ENCODE data around the gene E2F2. TPM values are rescaled to one million over a fixed set of nuclear protein-coding genes. Genes with fewer than 3 reads are reported as not detected.

Gene E2F2
- total and polyA plus RNA-seq, 2 of the 4 experiments (the other 2 are of a cell fraction): 0.36 to 0.51 TPM

GRCh38 chr1:23460519-23460918, 70.5 kb downstream of the E2F2 start:
- Histone ChIP-seq H3K4me3 (ENCODE audit: insufficient read depth, low read depth, low read length) (no peak overlapping the region), H4K8ac (ENCODE audit: low read depth in 2 of 2, low read length in 2 of 2) (no peak overlapping the region), H3K4me2 (ENCODE audit: low read depth, low read length) (no peak overlapping the region), H3K4ac (ENCODE audit: low read depth, low read length) (no peak overlapping the region), H3K36me3 (ENCODE audit: control insufficient read depth, insufficient read depth, low read length) (peaks cover 3% of the 10 kb centered on the region; the same call in 1 of the 2 replicates), H2BK15ac (ENCODE audit: low read depth, low read length) (no peak overlapping the region), H2BK20ac (ENCODE audit: low read depth, low read length) (no peak overlapping the region), H2AFZ (replicated peaks; ENCODE audit: low read length, poor library complexity) (no peak overlapping the region), H3K14ac (replicated peaks; ENCODE audit: low read depth, low read length) (no peak overlapping the region), H3K18ac (ENCODE audit: low read depth, low read length) (no peak overlapping the region), H3K9me3 (ENCODE audit: control insufficient read depth, insufficient read depth, low read length) (no peaks in the 10 kb centered on the region), H2BK5ac (ENCODE audit: low read depth, low read length, poor library complexity, severe bottlenecking) (no peak overlapping the region), H2AK9ac (replicated peaks; ENCODE audit: low read depth, low read length, poor library complexity) (no peak overlapping the region), H4K20me1 (ENCODE audit: insufficient read depth, low read length) (peaks cover 9% of the 10 kb centered on the region; the same call in 1 of the 2 replicates), H4K91ac (ENCODE audit: insufficient read depth, low read depth, low read length) (no peak overlapping the region), H3K56ac (ENCODE audit: extremely low read depth, insufficient read depth, low read length) (no peak overlapping the region), H3K9me1 (ENCODE audit: insufficient read depth, low read length) (peaks cover 7% of the 10 kb centered on the region), H4K5ac (ENCODE audit: low read depth, low read length) (no peak overlapping the region), H3K27me3 (ENCODE audit: control insufficient read depth, insufficient read depth, low read length) (no peaks in the 10 kb centered on the region), H2BK120ac (ENCODE audit: low read depth, low read length) (no peak overlapping the region), H2AK5ac (ENCODE audit: low read depth, low read length) (no peak overlapping the region), H3K9ac (ENCODE audit: low read depth, low read length) (no peak overlapping the region), H3K23ac (ENCODE audit: low read depth, low read length) (no peak overlapping the region), H3K79me1 (ENCODE audit: low read depth in 1 of 2, low read length in 2 of 2) (peaks cover 3 to 36% of the 10 kb centered on the region in 2 experiments), H3K4me1 (ENCODE audit: control insufficient read depth, insufficient read depth, low read length) (no peaks in the 10 kb centered on the region), H3K27ac (ENCODE audit: insufficient read depth, low read length) (no peak overlapping the region)
- BruUV-seq (replicated peaks): no TSS peak
- intact Hi-C loops (cut with micrococcal nuclease) (no loop called here), in situ Hi-C loops (cut with MboI; ENCODE audit: low sequenced_read_pairs) (no loop called here), dilution Hi-C loops (cut with HindIII; ENCODE audit: low sequenced_read_pairs, unreplicated experiment) (no loop called here)
- ChIA-PET CTCF (no interaction called here), POLR2A (ENCODE audit: unreplicated experiment) (no interaction called here)
- no CpG with 5 or more reads among the region's 4 CpGs for WGBS, 2 experiments (ENCODE audit: extremely low coverage in 2 of 2, insufficient read length in 1 of 2)
- no peak for ATAC-seq (ENCODE audit: low read depth)
- no peak for DNase-seq
- TF ChIP-seq, protein P1, sequence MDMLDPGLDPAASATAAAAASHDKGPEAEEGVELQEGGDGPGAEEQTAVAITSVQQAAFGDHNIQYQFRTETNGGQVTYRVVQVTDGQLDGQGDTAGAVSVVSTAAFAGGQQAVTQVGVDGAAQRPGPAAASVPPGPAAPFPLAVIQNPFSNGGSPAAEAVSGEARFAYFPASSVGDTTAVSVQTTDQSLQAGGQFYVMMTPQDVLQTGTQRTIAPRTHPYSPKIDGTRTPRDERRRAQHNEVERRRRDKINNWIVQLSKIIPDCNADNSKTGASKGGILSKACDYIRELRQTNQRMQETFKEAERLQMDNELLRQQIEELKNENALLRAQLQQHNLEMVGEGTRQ (IDR thresholded peaks at IDR 0.05; ENCODE audit: low read depth, low read length): no peak
- no peak for TF ChIP-seq NFE2L2 (IDR thresholded peaks at IDR 0.05; ENCODE audit: low read depth, low read length)
- no peak for TF ChIP-seq BHLHE40 (IDR thresholded peaks at IDR 0.05; ENCODE audit: low read depth, low read length)
- TF ChIP-seq SMC3 (IDR thresholded peaks at IDR 0.05; ENCODE audit: low read depth, low read length): no peak
- TF ChIP-seq, protein P2, sequence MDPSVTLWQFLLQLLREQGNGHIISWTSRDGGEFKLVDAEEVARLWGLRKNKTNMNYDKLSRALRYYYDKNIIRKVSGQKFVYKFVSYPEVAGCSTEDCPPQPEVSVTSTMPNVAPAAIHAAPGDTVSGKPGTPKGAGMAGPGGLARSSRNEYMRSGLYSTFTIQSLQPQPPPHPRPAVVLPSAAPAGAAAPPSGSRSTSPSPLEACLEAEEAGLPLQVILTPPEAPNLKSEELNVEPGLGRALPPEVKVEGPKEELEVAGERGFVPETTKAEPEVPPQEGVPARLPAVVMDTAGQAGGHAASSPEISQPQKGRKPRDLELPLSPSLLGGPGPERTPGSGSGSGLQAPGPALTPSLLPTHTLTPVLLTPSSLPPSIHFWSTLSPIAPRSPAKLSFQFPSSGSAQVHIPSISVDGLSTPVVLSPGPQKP (IDR thresholded peaks at IDR 0.05; ENCODE audit: borderline replicate concordance, low read depth, low read length): no peak
- no peak for TF ChIP-seq MXI1 (IDR thresholded peaks at IDR 0.05; ENCODE audit: borderline replicate concordance, low read depth, low read length)

All from IMR-90 (cell line).